ENCODE measurements around the gene TNFSF10.

- TF ChIP-seq CTCF (IDR thresholded peaks at IDR 0.05), result no peak
- no peak for TF ChIP-seq EZH2 (IDR thresholded peaks at IDR 0.05; ENCODE audit: borderline replicate concordance, insufficient read depth, low read depth, low read length, poor library complexity, severe bottlenecking)
Observed at GRCh38 chr3:172470588-172470987, 52.6 kb downstream of the TNFSF10 start.
